Spleen (tissue), 7 donors: ENCODE measurements around the gene INSIG2.

Experiments used
- POLR2AphosphoS5 ChIP-seq, 3 donors: sonication (generic); formaldehyde crosslinking; IDR thresholded peaks; one replicate each; pipeline ENCODE4 v1.5.1; 2017; ENCODE audit warnings: antibody characterized with exemption in 3 of 3
- TF ChIP-seq, protein P1 (sequence below), 11 experiments: fragments of 200-600 bp in 7 of 11; fragments of 450-650 bp in 4 of 11; sonication (generic) in 4 of 11; IDR thresholded peaks in 8 of 11; conservative IDR thresholded peaks in 3 of 11; 1 replicate in 7 of 11; 2 replicates in 4 of 11; pipeline versions ENCODE4 v1.4.0 to v1.8.0; 2016 to 2021; ENCODE audit warnings: antibody characterized with exemption in 11 of 11, inconsistent platforms in 4 of 11, mild to moderate bottlenecking in 1 of 11
- donor health status: DM: no; HTN: no; CAD: no; lungs with moderate emphysema.
- donor health status: DM: no; HTN: no; CAD: no.
- donor health status: DM: no; HTN: no; CAD: no.

DNA sequence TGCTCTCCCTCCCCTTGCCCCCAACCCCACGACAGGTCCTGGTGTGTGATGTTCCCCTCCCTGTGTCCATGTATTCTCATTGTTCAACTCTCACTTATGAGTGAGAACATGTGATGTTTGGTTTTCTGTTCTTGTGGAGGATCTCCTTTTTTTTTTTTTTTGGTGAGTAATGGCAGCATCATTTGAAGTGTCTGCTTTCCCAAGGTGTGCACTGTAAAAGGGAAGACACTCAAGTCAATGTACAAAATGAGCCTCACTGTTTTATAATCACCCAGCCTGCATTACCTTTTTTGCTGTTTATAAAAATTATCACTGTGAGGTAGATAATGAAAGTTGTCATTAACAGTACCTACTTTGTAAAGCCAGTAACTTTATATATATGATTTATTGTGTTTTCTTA lies 56.9 kb downstream of the INSIG2 start:
- TF ChIP-seq, protein P1, sequence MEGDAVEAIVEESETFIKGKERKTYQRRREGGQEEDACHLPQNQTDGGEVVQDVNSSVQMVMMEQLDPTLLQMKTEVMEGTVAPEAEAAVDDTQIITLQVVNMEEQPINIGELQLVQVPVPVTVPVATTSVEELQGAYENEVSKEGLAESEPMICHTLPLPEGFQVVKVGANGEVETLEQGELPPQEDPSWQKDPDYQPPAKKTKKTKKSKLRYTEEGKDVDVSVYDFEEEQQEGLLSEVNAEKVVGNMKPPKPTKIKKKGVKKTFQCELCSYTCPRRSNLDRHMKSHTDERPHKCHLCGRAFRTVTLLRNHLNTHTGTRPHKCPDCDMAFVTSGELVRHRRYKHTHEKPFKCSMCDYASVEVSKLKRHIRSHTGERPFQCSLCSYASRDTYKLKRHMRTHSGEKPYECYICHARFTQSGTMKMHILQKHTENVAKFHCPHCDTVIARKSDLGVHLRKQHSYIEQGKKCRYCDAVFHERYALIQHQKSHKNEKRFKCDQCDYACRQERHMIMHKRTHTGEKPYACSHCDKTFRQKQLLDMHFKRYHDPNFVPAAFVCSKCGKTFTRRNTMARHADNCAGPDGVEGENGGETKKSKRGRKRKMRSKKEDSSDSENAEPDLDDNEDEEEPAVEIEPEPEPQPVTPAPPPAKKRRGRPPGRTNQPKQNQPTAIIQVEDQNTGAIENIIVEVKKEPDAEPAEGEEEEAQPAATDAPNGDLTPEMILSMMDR (IDR thresholded peaks at IDR 0.05 in 8 of 11, conservative IDR thresholded peaks at IDR 0.05 in 3 of 11): no peak
- TF ChIP-seq POLR2AphosphoS5 (IDR thresholded peaks at IDR 0.05): no peak
